HTR-8/SVneo (cell line): ENCODE data around the gene GID4.

Experiments
- DNase-seq: peaks from one replicate; pipeline ENCODE4 v3.0.0; 2011; ENCODE audit warnings: low spot score, mixed read lengths; ENCODE audit not compliant: insufficient read length
- FAIRE-seq: peaks from 2 replicates; lab custom pipeline; 2011; peaks lifted over from hg19 to GRCh38; lab: Jason Lieb, UNC

GID4 gene

GRCh38 chr17:18040261-18040858 lies 1.2 kb downstream of the GID4 start:
- no peak for FAIRE-seq
- no peak for DNase-seq

- DNase-seq, result no peak
- peak; percentile 77 for FAIRE-seq
Measured at GRCh38 chr17:18041776-18042175, 2.6 kb downstream of the GID4 start.

- DNase-seq, result no peak
- FAIRE-seq, result no peak
Measured at GRCh38 chr17:18042983-18043382, 3.8 kb downstream of the GID4 start.

GRCh38 chr17:18043491-18043890 lies 4.3 kb downstream of the GID4 start:
- DNase-seq, result no peak
- peak; percentile 62 for FAIRE-seq

GRCh38 chr17:18044609-18045008 lies 5.4 kb downstream of the GID4 start:
- DNase-seq (no peak), FAIRE-seq (no peak)

GRCh38 chr17:18045691-18046350 lies 6.6 kb downstream of the GID4 start:
- DNase-seq (no peak), FAIRE-seq (no peak)

GRCh38 chr17:18055597-18055996 lies 16.4 kb downstream of the GID4 start:
- FAIRE-seq, result no peak
- DNase-seq, result no peak

GRCh38 chr17:18056214-18056613 lies 17.0 kb downstream of the GID4 start:
- DNase-seq (no peak), FAIRE-seq (no peak)

GRCh38 chr17:18059283-18059682 lies 20.1 kb downstream of the GID4 start:
- FAIRE-seq (no peak), DNase-seq (no peak)

- peak; percentile 20 for FAIRE-seq
- DNase-seq, result no peak
Measured at GRCh38 chr17:18064053-18064452, 24.8 kb downstream of the GID4 start.

GRCh38 chr17:18065546-18065945 lies 26.3 kb downstream of the GID4 start:
- DNase-seq, result no peak
- peak; percentile 33 for FAIRE-seq

GRCh38 chr17:18066866-18067265 lies 27.7 kb downstream of the GID4 start:
- DNase-seq (no peak), FAIRE-seq (peak; percentile 76)

GRCh38 chr17:18069101-18069500 lies 29.9 kb downstream of the GID4 start:
- DNase-seq (no peak), FAIRE-seq (no peak)

- peak; percentile 94 for FAIRE-seq
- DNase-seq, result peak; percentile 47
Measured at GRCh38 chr17:18070861-18071340, 31.7 kb downstream of the GID4 start.

- no peak for DNase-seq
- peak; percentile 65 for FAIRE-seq
Measured at GRCh38 chr17:18071751-18072150, 32.5 kb downstream of the GID4 start.

- DNase-seq (no peak), FAIRE-seq (peak; percentile 46)
Measured at GRCh38 chr17:18074566-18075272, 35.5 kb downstream of the GID4 start.

- FAIRE-seq (peak; percentile 20), DNase-seq (no peak)
Measured at GRCh38 chr17:18076936-18077335, 37.7 kb downstream of the GID4 start.

GRCh38 chr17:18079543-18079942 lies 40.3 kb downstream of the GID4 start:
- FAIRE-seq (no peak), DNase-seq (no peak)

GRCh38 chr17:18084256-18084655 lies 45.0 kb downstream of the GID4 start:
- DNase-seq, result no peak
- FAIRE-seq, result no peak

- DNase-seq, result peak; percentile 98
Measured at GRCh38 chr17:18087610-18088491, 48.6 kb downstream of the GID4 start, which contains the start of gene DRG2. DRG2 (plus strand) TSS chr17:18087948; CDS start chr17:18088024, 76 bp downstream.

More at GRCh38 chr17:18087610-18088491, 48.6 kb downstream of the GID4 start, which contains the start of gene DRG2:
- FAIRE-seq, result peak; percentile 92
